CD14-positive monocyte (primary cell): ENCODE data around the gene DDA1. TPM values are rescaled to one million over a fixed set of nuclear protein-coding genes. Genes with fewer than 3 reads are reported as not detected.

Experiments
- DNase-seq, 3 donors: peaks; one replicate each; pipeline ENCODE4 v3.0.0-alpha.2; 2011 to 2022
- H2AFZ ChIP-seq: 2 replicates; pipeline ENCODE4 v1.6.0; 2012; ENCODE audit warnings: mild to moderate bottlenecking, low read depth, low read length, inconsistent platforms; ENCODE audit not compliant: insufficient read depth, poor library complexity, severe bottlenecking
- H3K27ac ChIP-seq, 2 donors: 1 replicate in 1 of 2; 2 replicates in 1 of 2; pipeline ENCODE4 v1.5.1; 2012 to 2013; ENCODE audit warnings: low read length in 2 of 2, control low read depth in 1 of 2, inconsistent platforms in 1 of 2, low read depth in 1 of 2, mild to moderate bottlenecking in 1 of 2
- H3K27me3 ChIP-seq, 2 donors: one replicate each; pipeline versions ENCODE4 v1.6.0 to v1.6.1; 2011 to 2013; ENCODE audit warnings: low read length in 2 of 2; ENCODE audit not compliant: control insufficient read depth in 2 of 2, insufficient read depth in 2 of 2
- H3K36me3 ChIP-seq, 2 donors: replicated peaks in 1 of 2; 1 replicate in 1 of 2; 2 replicates in 1 of 2; pipeline versions ENCODE4 v1.5.1 to v1.6.1; 2012 to 2013; ENCODE audit warnings: low read length in 2 of 2, control low read depth in 1 of 2, inconsistent platforms in 1 of 2, mild to moderate bottlenecking in 1 of 2; ENCODE audit not compliant: insufficient read depth in 2 of 2, control insufficient read depth in 1 of 2
- H3K4me1 ChIP-seq, 2 donors: 1 replicate in 1 of 2; 2 replicates in 1 of 2; pipeline versions ENCODE4 v1.5.1 to v1.6.1; 2012 to 2013; ENCODE audit warnings: low read length in 2 of 2, control low read depth in 1 of 2, inconsistent platforms in 1 of 2, mild to moderate bottlenecking in 1 of 2, moderate library complexity in 1 of 2; ENCODE audit not compliant: insufficient read depth in 2 of 2, control insufficient read depth in 1 of 2
- H3K4me2 ChIP-seq: replicated peaks from 2 replicates; pipeline ENCODE3; 2012; ENCODE audit warnings: low read length, moderate library complexity, mild to moderate bottlenecking; ENCODE audit not compliant: poor library complexity, severe bottlenecking; ENCODE audit errors: extremely low read depth
- H3K4me3 ChIP-seq, 3 experiments: fragments of 200-600 bp in 1 of 3; sonication (generic) in 1 of 3; replicated peaks in 1 of 3; 1 replicate in 2 of 3; 2 replicates in 1 of 3; pipeline ENCODE4 v1.5.1; 2011 to 2013; ENCODE audit warnings: low read length in 3 of 3, mild to moderate bottlenecking in 3 of 3, control low read depth in 2 of 3, low read depth in 2 of 3, inconsistent platforms in 1 of 3, moderate library complexity in 1 of 3
- H3K79me2 ChIP-seq: 2 replicates; pipeline ENCODE4 v1.6.0; 2012; ENCODE audit warnings: mild to moderate bottlenecking, control low read depth, inconsistent platforms, low read length, moderate library complexity; ENCODE audit not compliant: insufficient read depth
- H3K9ac ChIP-seq: 2 replicates; pipeline ENCODE4 v1.6.0; 2017; ENCODE audit warnings: low read length, mild to moderate bottlenecking; ENCODE audit not compliant: insufficient read depth, poor library complexity, severe bottlenecking
- H3K9me3 ChIP-seq, 2 donors: replicated peaks in 1 of 2; 1 replicate in 1 of 2; 2 replicates in 1 of 2; pipeline versions ENCODE4 v1.5.1 to v1.6.1; 2012 to 2013; ENCODE audit warnings: low read length in 2 of 2, control low read depth in 1 of 2; ENCODE audit not compliant: control insufficient read depth in 1 of 2, insufficient read depth in 1 of 2
- H4K20me1 ChIP-seq: 2 replicates; pipeline ENCODE4 v1.6.0; 2012; ENCODE audit warnings: mild to moderate bottlenecking, low read length, control low read depth, moderate library complexity; ENCODE audit not compliant: insufficient read depth
- H3K27ac Mint-ChIP-seq, 7 donors: one replicate each; pipeline ENCODE4 v1.8.0; 2020; ENCODE audit warnings: mild to moderate bottlenecking in 7 of 7, mixed read lengths in 7 of 7, moderate library complexity in 6 of 7, inconsistent platforms in 2 of 7
- H3K27me3 Mint-ChIP-seq, 3 donors: one replicate each; pipeline ENCODE4 v1.8.0; 2021 to 2022; ENCODE audit warnings: low read depth in 3 of 3, mild to moderate bottlenecking in 3 of 3, mixed read lengths in 3 of 3, moderate library complexity in 3 of 3, inconsistent platforms in 1 of 3
- H3K36me3 Mint-ChIP-seq, 2 donors: one replicate each; pipeline ENCODE4 v1.8.0; 2020; ENCODE audit warnings: mixed read lengths in 2 of 2, inconsistent platforms in 1 of 2, mild to moderate bottlenecking in 1 of 2
- H3K4me1 Mint-ChIP-seq: one replicate; pipeline ENCODE4 v1.8.0; 2020; ENCODE audit warnings: mild to moderate bottlenecking, mixed read lengths
- H3K4me3 Mint-ChIP-seq, 2 donors: one replicate each; pipeline ENCODE4 v1.8.0; 2020; ENCODE audit warnings: mild to moderate bottlenecking in 2 of 2, mixed read lengths in 2 of 2, moderate library complexity in 1 of 2
- H3K9me3 Mint-ChIP-seq, 7 donors: one replicate each; pipeline ENCODE4 v1.8.0; 2020 to 2022; ENCODE audit warnings: mixed read lengths in 7 of 7, mild to moderate bottlenecking in 6 of 7, moderate library complexity in 6 of 7, inconsistent platforms in 2 of 7
- WGBS: methylation state at CpG from one replicate; pipeline ENCODE4 v1.1.5; 2013; ENCODE audit warnings: missing lambda C conversion rate; ENCODE audit not compliant: insufficient coverage; 5-methylcytosine and 5-hydroxymethylcytosine counted together
- intact Hi-C, 2 donors: fragments of 100-400 bp; cut with micrococcal nuclease; formaldehyde crosslinking; loops; one replicate each; pipeline versions ENCODE4 v1.15.0 to v1.15.1; 2023
- polyA plus RNA-seq, 3 donors: library from polyadenylated mRNA; depleted of rRNA in 1 of 3; unstranded in 2 of 3; stranded (reverse) in 1 of 3; fragments of 300-500 nt in 2 of 3; fragments of >200 nt in 1 of 3; fragmentation: Illumina TruSeq in 2 of 3; gene quantifications; 1 replicate in 2 of 3; 2 replicates in 1 of 3; pipeline ENCODE4 v1.2.3, GENCODE V29; 2012 to 2021
- TF ChIP-seq, protein P1 (sequence below): fragments of 200-600 bp; IDR thresholded peaks from one replicate; pipeline ENCODE4 v1.8.0; 2022; ENCODE audit warnings: antibody characterized with exemption, mild to moderate bottlenecking

The DDA1 gene
- polyA plus RNA-seq, 3 donors = 22.5 to 49.5 (median 23.8) TPM

DNA sequence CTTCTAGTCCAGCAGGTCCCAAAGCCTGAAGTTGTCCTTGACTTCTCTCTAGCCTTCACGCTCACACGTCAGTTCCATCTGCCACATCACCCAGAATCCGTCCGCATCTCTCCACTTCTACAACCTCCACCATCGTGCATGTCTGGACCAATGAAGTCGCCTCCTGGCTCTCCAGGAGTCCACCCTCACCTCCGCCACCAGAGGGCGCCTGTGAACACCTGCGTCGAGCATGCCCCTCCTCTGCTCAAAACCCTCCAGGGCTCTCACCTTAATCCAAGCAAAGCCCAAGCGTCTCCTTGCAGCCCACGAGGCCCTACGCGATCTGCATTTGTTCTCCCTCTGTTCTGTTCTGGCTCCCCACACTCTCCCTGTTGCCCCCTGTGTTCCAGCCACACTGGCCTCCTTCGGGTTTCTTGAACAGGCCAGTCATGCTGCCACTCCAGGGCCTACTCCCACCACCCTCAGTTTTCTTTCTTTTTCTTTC lies 48.5 kb upstream of the DDA1 start:
- H3K79me2 ChIP-seq = no peaks in the 10 kb centered on the region
- no peak overlapping the region for H3K27ac Mint-ChIP-seq
- H3K27ac ChIP-seq = no peak overlapping the region
- H3K4me1 Mint-ChIP-seq = peaks cover 12% of the 10 kb centered on the region
- peaks cover 0 to 2% (median 0%) of the 10 kb centered on the region in 7 donors for H3K9me3 Mint-ChIP-seq
- H3K4me3 Mint-ChIP-seq = peak overlapping the region in 1 of 2 donors; percentile 8
- no peaks in the 10 kb centered on the region for H3K36me3 Mint-ChIP-seq
- no peaks in the 10 kb centered on the region for H3K4me1 ChIP-seq
- TF ChIP-seq, protein P1, sequence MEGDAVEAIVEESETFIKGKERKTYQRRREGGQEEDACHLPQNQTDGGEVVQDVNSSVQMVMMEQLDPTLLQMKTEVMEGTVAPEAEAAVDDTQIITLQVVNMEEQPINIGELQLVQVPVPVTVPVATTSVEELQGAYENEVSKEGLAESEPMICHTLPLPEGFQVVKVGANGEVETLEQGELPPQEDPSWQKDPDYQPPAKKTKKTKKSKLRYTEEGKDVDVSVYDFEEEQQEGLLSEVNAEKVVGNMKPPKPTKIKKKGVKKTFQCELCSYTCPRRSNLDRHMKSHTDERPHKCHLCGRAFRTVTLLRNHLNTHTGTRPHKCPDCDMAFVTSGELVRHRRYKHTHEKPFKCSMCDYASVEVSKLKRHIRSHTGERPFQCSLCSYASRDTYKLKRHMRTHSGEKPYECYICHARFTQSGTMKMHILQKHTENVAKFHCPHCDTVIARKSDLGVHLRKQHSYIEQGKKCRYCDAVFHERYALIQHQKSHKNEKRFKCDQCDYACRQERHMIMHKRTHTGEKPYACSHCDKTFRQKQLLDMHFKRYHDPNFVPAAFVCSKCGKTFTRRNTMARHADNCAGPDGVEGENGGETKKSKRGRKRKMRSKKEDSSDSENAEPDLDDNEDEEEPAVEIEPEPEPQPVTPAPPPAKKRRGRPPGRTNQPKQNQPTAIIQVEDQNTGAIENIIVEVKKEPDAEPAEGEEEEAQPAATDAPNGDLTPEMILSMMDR = peak; percentile 96
- no peak overlapping the region for H2AFZ ChIP-seq
- no peak overlapping the region for H3K9ac ChIP-seq
- 34% methylated on average over 14 of the region's 15 CpGs for WGBS
- H4K20me1 ChIP-seq = no peaks in the 10 kb centered on the region
- intact Hi-C loops = loop anchor here in 1 of 2 donors (10.0 kb wide), 1 partner anchor 594 kb away; the partner anchor contains the start of gene RPL18A
- DNase-seq = peak; percentile 74 to 84 (median 75)
- peaks cover 0 to 4% (median 2%) of the 10 kb centered on the region in 3 donors for H3K27me3 Mint-ChIP-seq
- H3K36me3 ChIP-seq = no peaks in the 10 kb centered on the region
- H3K4me3 ChIP-seq = no peak overlapping the region
- H3K9me3 ChIP-seq = no peaks in the 10 kb centered on the region
- H3K4me2 ChIP-seq = no peak overlapping the region
- no peaks in the 10 kb centered on the region for H3K27me3 ChIP-seq

- 88% methylated on average over 16 of the region's 16 CpGs for WGBS
- Mint-ChIP-seq H3K36me3 (no peaks in the 10 kb centered on the region), H3K27ac (no peak overlapping the region), H3K4me1 (peaks cover 20% of the 10 kb centered on the region), H3K27me3 (peaks cover 2 to 5% (median 3%) of the 10 kb centered on the region in 3 donors), H3K9me3 (peaks cover 0 to 5% (median 0%) of the 10 kb centered on the region in 7 donors), H3K4me3 (no peak overlapping the region)
- H3K36me3 ChIP-seq = no peaks in the 10 kb centered on the region
- no peak overlapping the region for H3K9ac ChIP-seq
- H3K27me3 ChIP-seq = no peaks in the 10 kb centered on the region
- intact Hi-C loops = loop anchor here in 1 of 2 donors (10.0 kb wide), 1 partner anchor 592 kb away; the partner anchor contains the start of gene RPL18A
- no peak overlapping the region for H3K4me2 ChIP-seq
- no peak overlapping the region for H3K4me3 ChIP-seq
- TF ChIP-seq, protein P1 = no peak
- no peak for DNase-seq
- peaks cover 7 to 8% of the 10 kb centered on the region in 2 donors for H3K4me1 ChIP-seq
- H2AFZ ChIP-seq = no peak overlapping the region
- peaks cover 3% of the 10 kb centered on the region for H3K79me2 ChIP-seq
- no peaks in the 10 kb centered on the region for H4K20me1 ChIP-seq
- H3K27ac ChIP-seq = no peak overlapping the region
- no peaks in the 10 kb centered on the region for H3K9me3 ChIP-seq
Measured at GRCh38 chr19:17262557-17262956, 46.8 kb upstream of the DDA1 start.
